Neuron (in vitro differentiated cells): Measurements from ENCODE around the gene LPP.

Experiments
- H2AFZ ChIP-seq: one replicate; pipeline ENCODE4 v1.6.1; 2013; ENCODE audit warnings: low read depth, mild to moderate bottlenecking, inconsistent platforms, low read length, moderate library complexity
- H3K27me3 ChIP-seq: one replicate; pipeline ENCODE4 v1.6.1; 2013; ENCODE audit warnings: low read length; ENCODE audit not compliant: insufficient read depth
- H3K36me3 ChIP-seq: one replicate; pipeline ENCODE4 v1.6.1; 2013; ENCODE audit warnings: low read length; ENCODE audit not compliant: insufficient read depth
- H3K4me1 ChIP-seq: one replicate; pipeline ENCODE4 v1.6.1; 2013; ENCODE audit warnings: low read length; ENCODE audit not compliant: insufficient read depth
- H3K4me3 ChIP-seq: 2 replicates; pipeline ENCODE4 v1.5.1; 2013; ENCODE audit warnings: mild to moderate bottlenecking, low read length, moderate library complexity
- H3K9me3 ChIP-seq: one replicate; pipeline ENCODE4 v1.6.1; 2013; ENCODE audit warnings: low read length

LPP gene

DNA sequence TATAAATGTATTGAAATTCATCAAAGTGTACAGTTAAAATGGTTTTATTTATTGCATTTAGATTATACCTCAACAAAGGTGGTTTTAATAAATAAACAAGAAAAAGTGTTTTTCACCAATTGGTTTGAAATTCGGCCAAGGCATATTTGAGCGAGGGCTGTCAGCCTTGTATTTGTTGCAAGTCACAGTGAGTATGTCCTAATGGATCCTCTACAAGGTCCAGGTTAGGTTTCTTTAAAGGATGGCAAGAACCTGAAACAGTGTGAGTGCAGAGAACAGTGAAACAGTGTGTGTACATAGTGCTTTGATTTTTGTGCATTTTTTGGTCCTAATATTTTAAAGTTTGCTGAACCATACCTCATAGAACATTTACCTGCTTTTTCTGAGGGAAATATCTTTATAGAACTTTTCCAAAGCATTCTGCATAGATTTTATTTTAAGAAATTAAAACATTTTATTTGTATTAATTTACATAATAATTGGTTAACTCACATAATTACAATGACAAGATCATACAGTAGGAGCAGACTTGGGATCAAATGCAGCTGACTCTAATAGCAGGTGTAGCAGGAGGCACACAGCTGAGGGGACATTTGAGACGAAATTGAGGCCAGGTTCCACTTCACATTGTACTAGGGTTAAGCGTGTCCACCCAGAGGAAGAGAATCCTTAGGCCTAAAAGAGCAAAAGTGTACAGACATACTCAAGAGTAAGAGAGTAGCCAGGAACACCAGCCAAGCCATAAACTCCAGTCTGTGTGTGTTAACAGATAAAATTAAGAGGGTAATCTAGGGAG is 589.0 kb downstream of the LPP start:
- Histone ChIP-seq H3K9me3 (no peaks in the 10 kb centered on the region), H2AFZ (no peak overlapping the region), H3K27me3 (no peaks in the 10 kb centered on the region), H3K4me1 (no peaks in the 10 kb centered on the region), H3K4me3 (no peak overlapping the region), H3K36me3 (no peaks in the 10 kb centered on the region)

DNA sequence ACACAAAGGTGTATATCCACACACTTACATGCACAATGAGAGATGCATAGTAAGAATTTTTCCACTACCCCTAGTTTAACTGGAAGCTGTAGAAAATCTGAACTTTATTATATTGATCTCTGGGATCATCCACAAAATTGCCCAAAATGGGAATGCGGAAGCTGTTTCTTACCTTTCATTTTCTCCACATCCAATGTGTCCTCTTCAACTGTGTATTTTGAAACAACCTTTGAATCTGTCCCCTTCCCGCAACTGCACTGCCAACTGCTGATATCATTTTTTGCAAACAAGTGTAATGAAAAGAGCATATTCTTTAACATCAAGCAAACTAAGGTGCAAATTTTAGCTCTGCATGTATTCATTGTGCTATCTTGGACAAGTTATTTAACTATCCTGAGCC is 590.2 kb downstream of the LPP start:
- Histone ChIP-seq H3K4me1 (no peaks in the 10 kb centered on the region), H2AFZ (no peak overlapping the region), H3K9me3 (no peaks in the 10 kb centered on the region), H3K4me3 (no peak overlapping the region), H3K27me3 (no peaks in the 10 kb centered on the region), H3K36me3 (no peaks in the 10 kb centered on the region)

GRCh38 chr3:188745031-188745430 is 591.1 kb downstream of the LPP start:
- Histone ChIP-seq H2AFZ (no peak overlapping the region), H3K4me1 (no peaks in the 10 kb centered on the region), H3K36me3 (no peaks in the 10 kb centered on the region)

GRCh38 chr3:188746291-188746783 is 592.4 kb downstream of the LPP start:
- Histone ChIP-seq H3K9me3 (no peaks in the 10 kb centered on the region), H3K27me3 (no peaks in the 10 kb centered on the region), H3K4me1 (no peaks in the 10 kb centered on the region), H3K4me3 (no peak overlapping the region), H2AFZ (no peak overlapping the region), H3K36me3 (no peaks in the 10 kb centered on the region)

More at GRCh38 chr3:188745031-188745430, 591.1 kb downstream of the LPP start:
- Histone ChIP-seq H3K27me3 (no peaks in the 10 kb centered on the region), H3K9me3 (no peaks in the 10 kb centered on the region), H3K4me3 (no peak overlapping the region)

- H3K4me1 ChIP-seq, result no peaks in the 10 kb centered on the region
- no peak overlapping the region for H2AFZ ChIP-seq
- no peaks in the 10 kb centered on the region for H3K9me3 ChIP-seq
- no peaks in the 10 kb centered on the region for H3K36me3 ChIP-seq
- no peak overlapping the region for H3K4me3 ChIP-seq
- no peaks in the 10 kb centered on the region for H3K27me3 ChIP-seq
These were observed 593.5 kb downstream of the LPP start for GRCh38 chr3:188747489-188747888.

DNA sequence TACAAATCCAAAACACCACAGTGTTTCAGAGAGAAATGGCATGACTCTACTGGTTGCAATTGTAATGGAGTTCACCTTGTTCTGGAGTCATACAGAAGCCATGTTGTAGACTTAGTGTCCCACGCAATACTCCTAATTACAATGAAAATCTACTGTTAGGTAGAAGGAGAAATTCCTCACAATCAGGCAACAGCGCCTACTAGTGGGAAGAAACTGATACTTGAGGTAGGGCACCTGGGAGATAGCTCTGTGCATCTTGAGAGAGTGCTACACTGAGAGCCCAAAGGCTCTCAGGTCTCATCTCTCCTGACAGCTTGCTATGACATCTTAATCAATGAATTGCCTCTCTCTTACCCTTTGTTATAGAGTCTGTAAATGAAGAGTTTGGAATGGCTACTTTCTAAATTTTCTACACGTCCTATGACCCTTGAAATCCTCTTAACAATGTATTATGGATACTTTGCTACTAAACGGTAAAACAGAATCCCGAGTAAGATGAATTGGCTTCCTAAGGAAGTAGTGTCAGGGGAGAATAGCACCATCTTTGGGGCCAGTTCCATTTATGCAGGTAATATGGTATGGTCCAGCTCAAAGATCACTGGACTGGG is 595.2 kb downstream of the LPP start:
- peaks cover 2% of the 10 kb centered on the region for H3K9me3 ChIP-seq
- H3K4me1 ChIP-seq, result no peaks in the 10 kb centered on the region
- no peak overlapping the region for H3K4me3 ChIP-seq

DNA sequence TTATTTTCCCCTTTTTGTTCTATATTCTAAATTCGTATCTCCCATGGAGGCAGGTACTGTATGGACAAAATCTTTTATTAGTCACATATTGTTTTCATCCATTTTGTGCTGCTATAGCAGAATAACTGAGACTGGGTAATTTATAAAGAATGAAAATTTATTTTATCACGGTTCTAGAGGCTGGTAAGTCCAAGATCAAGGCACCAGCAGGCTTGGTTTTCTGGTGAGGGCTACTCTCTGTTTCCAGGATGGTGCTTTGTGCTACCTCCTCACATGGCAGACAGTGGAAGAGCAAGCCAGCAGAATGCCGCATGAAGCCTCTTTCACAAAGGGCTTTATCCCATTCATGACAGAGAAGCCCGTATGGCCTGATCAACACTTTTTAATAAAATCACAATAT is 595.9 kb downstream of the LPP start:
- Histone ChIP-seq H3K4me1 (no peaks in the 10 kb centered on the region), H3K4me3 (no peak overlapping the region), H3K9me3 (peaks cover 2% of the 10 kb centered on the region), H3K27me3 (no peaks in the 10 kb centered on the region), H3K36me3 (no peaks in the 10 kb centered on the region), H2AFZ (no peak overlapping the region)

More for the DNA sequence above, 595.2 kb downstream of the LPP start:
- no peak overlapping the region for H2AFZ ChIP-seq
- H3K27me3 ChIP-seq, result no peaks in the 10 kb centered on the region
- H3K36me3 ChIP-seq, result no peaks in the 10 kb centered on the region

DNA sequence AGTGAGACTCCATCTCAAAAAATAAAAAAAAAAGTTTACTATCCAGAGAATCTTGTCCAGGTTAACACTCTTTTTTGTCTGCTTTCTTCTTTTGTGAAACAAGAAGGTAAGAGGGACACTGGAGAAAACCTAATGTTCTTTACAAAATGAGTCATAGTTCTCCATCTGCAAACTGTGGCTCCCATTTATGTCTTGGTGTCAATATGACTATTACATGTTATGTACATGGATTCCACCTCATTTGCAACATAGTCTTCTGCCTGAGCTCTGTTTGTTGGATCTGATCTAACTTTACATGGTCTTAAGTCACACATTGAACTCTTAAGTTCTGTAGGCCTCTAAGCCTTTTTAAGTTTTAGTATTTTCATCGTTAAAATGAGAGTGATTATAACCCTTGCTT is 596.7 kb downstream of the LPP start:
- Histone ChIP-seq H3K36me3 (no peaks in the 10 kb centered on the region), H3K9me3 (peaks cover 2% of the 10 kb centered on the region), H3K4me1 (no peaks in the 10 kb centered on the region)

DNA sequence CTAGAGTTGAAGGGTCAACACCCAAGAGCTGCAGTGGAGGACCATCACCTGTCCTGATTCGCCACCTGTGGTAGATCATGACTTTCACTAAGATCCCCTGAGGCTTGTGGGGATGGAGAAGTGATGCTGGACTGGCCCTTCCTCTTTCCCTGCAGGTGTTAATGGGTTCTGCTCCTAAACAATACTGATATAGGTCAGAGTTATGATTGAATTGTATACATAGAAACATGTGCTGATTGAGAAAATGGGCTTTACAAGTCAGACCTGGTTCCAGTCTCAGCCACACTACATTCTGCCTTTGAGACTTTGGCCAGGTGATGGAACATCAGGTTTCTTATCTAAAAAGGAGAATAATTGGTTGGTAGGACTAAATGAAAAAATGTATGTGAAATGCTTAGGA is 598.9 kb downstream of the LPP start:
- peaks cover 2% of the 10 kb centered on the region for H3K9me3 ChIP-seq
- no peaks in the 10 kb centered on the region for H3K36me3 ChIP-seq
- no peaks in the 10 kb centered on the region for H3K4me1 ChIP-seq
- no peak overlapping the region for H3K4me3 ChIP-seq
- H2AFZ ChIP-seq, result no peak overlapping the region
- no peaks in the 10 kb centered on the region for H3K27me3 ChIP-seq

More for the DNA sequence above, 596.7 kb downstream of the LPP start:
- H3K27me3 ChIP-seq, result no peaks in the 10 kb centered on the region
- H2AFZ ChIP-seq, result no peak overlapping the region
- no peak overlapping the region for H3K4me3 ChIP-seq

- Histone ChIP-seq H3K4me3 (no peak overlapping the region), H3K36me3 (no peaks in the 10 kb centered on the region), H2AFZ (no peak overlapping the region), H3K4me1 (no peaks in the 10 kb centered on the region), H3K9me3 (peaks cover 2% of the 10 kb centered on the region), H3K27me3 (no peaks in the 10 kb centered on the region)
These were observed 600.3 kb downstream of the LPP start for GRCh38 chr3:188754267-188754666.

- H2AFZ ChIP-seq, result no peak overlapping the region
- no peaks in the 10 kb centered on the region for H3K4me1 ChIP-seq
- no peaks in the 10 kb centered on the region for H3K27me3 ChIP-seq
- peaks cover 2% of the 10 kb centered on the region for H3K9me3 ChIP-seq
- H3K4me3 ChIP-seq, result no peak overlapping the region
- no peaks in the 10 kb centered on the region for H3K36me3 ChIP-seq
These were observed 602.3 kb downstream of the LPP start for GRCh38 chr3:188756241-188756640.

- no peaks in the 10 kb centered on the region for H3K9me3 ChIP-seq
- H3K27me3 ChIP-seq, result no peaks in the 10 kb centered on the region
- H3K4me3 ChIP-seq, result no peak overlapping the region
- no peaks in the 10 kb centered on the region for H3K36me3 ChIP-seq
- no peak overlapping the region for H2AFZ ChIP-seq
- H3K4me1 ChIP-seq, result no peaks in the 10 kb centered on the region
These were observed 605.5 kb downstream of the LPP start for GRCh38 chr3:188759336-188760005.

- H3K4me3 ChIP-seq, result no peak overlapping the region
- H3K4me1 ChIP-seq, result no peaks in the 10 kb centered on the region
- H3K9me3 ChIP-seq, result no peaks in the 10 kb centered on the region
- H2AFZ ChIP-seq, result no peak overlapping the region
- no peaks in the 10 kb centered on the region for H3K36me3 ChIP-seq
- no peaks in the 10 kb centered on the region for H3K27me3 ChIP-seq
These were observed 606.5 kb downstream of the LPP start for GRCh38 chr3:188760408-188760807.
